GM11168 (cell line): ENCODE measurements around the gene SEH1L.
"Not testable (repeated sequence)": the region's sequence is repeated elsewhere in the genome, so short reads cannot be mapped to it uniquely, and the experiment has no call there.

ENCODE experiments used
- in situ Hi-C: fragments of 300-500 bp; cut with MboI; formaldehyde crosslinking; loops from one replicate; pipeline ENCODE4 v1.12.0; 2022; ENCODE audit warnings: low sequenced_read_pairs; ENCODE audit not compliant: unreplicated experiment

SEH1L gene, protein sequence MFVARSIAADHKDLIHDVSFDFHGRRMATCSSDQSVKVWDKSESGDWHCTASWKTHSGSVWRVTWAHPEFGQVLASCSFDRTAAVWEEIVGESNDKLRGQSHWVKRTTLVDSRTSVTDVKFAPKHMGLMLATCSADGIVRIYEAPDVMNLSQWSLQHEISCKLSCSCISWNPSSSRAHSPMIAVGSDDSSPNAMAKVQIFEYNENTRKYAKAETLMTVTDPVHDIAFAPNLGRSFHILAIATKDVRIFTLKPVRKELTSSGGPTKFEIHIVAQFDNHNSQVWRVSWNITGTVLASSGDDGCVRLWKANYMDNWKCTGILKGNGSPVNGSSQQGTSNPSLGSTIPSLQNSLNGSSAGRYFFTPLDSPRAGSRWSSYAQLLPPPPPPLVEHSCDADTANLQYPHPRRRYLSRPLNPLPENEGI

GRCh38 chr18:12947285-12948049 is at the start of gene SEH1L:
TSS of gene SEH1L (plus strand) at chr18:12948011. CDS start at chr18:12948122, 111 bp downstream.
- in situ Hi-C loops, result loop anchor here (25.0 kb wide), 1 partner anchor 535 kb away; the partner anchor contains the start of gene PRELID3A

DNA sequence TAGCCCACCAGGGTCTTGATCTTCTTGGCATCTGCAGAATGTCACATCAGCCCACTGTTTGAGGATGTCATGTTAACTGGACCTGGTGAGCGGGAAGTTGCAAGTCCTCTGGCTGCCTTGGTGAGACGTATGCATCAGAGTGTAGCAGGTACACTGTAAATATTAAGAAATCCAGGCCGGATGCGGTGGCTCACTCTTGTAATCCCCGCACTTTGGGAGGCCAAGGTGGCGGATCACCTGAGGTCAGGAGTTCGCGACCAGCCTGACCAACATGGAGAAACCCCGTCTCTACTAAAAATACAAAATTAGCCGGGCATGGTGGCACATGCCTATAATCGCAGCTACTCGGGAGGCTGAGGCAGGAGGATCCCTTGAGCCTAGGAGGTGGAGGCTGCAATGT is 46.6 kb upstream of the SEH1L start:
- in situ Hi-C loops, result not testable (repeated sequence)

GRCh38 chr18:12904012-12904516 is 43.7 kb upstream of the SEH1L start:
- in situ Hi-C loops, result no loop called here

DNA sequence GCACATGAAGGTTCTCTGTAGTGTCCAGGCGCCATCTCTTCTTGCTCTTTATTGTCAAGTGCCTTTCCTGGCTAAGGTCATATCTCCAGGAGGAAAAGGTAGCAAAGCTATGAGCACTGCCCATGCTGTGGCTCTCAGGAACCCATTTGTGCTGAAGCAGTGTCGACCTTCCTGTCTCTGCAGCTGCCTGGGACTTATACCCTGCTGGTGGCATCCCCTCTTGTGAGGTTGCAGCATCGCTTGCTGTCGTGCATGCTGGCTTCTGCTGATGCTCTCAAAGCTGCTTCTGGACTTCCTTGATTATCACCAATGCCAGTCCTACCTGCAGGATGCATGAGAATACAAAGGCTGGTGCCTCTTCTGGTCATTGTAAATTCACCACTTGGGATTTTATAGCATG is 41.7 kb upstream of the SEH1L start:
- in situ Hi-C loops, result no loop called here

GRCh38 chr18:12906773-12907172 is 41.0 kb upstream of the SEH1L start:
- in situ Hi-C loops, result no loop called here

- in situ Hi-C loops, result no loop called here
Measured at GRCh38 chr18:12907258-12907925, 40.4 kb upstream of the SEH1L start.

DNA sequence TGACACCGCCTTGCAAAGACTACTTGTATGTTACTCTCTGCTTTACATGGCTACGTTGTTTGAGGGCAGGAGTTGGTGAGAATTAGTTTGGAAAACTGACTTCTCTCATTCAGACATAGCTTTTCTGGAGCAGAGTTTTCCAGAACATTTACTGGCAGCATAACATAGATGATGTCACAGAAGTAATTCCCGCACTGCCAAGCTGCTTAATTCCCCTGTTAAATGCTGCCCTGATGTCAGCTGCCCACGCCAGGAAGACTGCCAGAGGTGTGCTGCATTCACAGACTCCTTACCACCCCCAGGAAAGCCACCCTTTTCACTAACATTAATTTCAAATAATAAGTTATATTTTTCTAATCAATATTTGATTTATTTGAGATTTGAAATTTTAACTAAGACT is 39.1 kb upstream of the SEH1L start:
- in situ Hi-C loops, result no loop called here

GRCh38 chr18:12911025-12911928 is 36.5 kb upstream of the SEH1L start:
- in situ Hi-C loops, result no loop called here

DNA sequence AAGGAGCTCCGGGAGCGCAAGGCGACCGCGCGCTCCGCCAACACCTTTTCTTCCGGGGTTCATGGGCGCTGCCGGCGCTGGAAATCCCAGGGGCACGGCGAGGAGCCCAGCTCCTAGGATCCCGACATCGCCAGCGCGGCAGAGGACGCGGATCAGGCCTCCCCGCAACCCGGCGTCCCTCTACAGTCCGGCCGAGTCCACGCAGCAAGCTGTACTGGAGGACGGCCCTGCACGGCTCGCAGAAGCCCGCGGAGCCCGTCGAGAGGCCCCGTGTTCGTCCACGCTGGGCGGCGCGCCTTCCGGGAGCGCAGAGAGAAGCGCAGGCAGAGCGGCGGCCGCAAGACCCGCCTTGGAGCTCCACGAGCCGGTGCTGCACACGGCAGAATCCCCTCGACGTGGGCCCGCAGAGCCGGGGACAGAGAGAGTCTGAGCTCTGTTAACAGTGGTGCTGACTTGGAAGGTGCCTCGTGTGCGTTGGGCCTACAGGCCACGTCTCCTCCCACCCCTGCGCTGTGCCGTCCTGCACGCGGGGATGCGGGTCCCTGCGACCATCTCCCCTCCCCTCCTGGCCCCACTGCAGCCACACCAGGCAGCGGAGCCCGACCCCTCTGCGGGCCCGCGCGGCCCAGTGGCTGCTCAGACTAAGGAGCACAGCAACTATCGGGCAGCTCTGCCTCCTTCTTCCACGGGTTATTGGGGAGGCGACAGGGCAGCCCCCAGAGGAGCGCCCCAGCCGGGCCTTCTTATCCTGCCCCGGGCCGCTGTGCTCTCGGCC is 35.7 kb upstream of the SEH1L start:
- in situ Hi-C loops, result no loop called here

GRCh38 chr18:12921178-12921577 is 26.6 kb upstream of the SEH1L start:
- in situ Hi-C loops, result no loop called here

GRCh38 chr18:12922266-12922665 is 25.5 kb upstream of the SEH1L start:
- in situ Hi-C loops, result no loop called here

GRCh38 chr18:12924616-12925015 is 23.2 kb upstream of the SEH1L start:
- in situ Hi-C loops, result loop anchor here (25.0 kb wide), 1 partner anchor 512 kb away; the partner anchor contains the start of gene PRELID3A

GRCh38 chr18:12928206-12928605 is 19.6 kb upstream of the SEH1L start:
- in situ Hi-C loops, result loop anchor here (25.0 kb wide), 1 partner anchor 516 kb away; the partner anchor contains the start of gene PRELID3A

DNA sequence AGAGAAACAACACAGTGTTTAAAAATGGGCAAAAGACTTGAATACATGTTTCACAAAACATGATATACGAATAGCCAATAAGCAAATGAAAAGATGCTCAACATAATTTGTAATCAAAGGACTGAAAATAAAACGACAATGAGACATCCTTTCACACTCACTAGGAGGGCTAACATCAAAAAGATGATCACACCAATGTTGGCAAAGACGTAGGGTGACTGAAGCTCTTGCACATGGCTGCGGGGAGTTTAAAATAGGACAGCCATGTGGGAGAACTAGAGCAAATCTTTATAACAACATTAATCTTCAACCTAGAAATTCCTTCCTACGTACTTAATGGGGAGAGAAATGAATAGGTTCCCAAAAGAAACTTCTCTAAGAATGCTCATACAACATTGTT is 19.2 kb upstream of the SEH1L start:
- in situ Hi-C loops, result loop anchor here (25.0 kb wide), 1 partner anchor 516 kb away; the partner anchor contains the start of gene PRELID3A

- in situ Hi-C loops, result loop anchor here (25.0 kb wide), 1 partner anchor 517 kb away; the partner anchor contains the start of gene PRELID3A
Measured at GRCh38 chr18:12929477-12930083, 18.2 kb upstream of the SEH1L start.

- in situ Hi-C loops, result loop anchor here (25.0 kb wide), 1 partner anchor 518 kb away; the partner anchor contains the start of gene PRELID3A
Measured at GRCh38 chr18:12930376-12930775, 17.4 kb upstream of the SEH1L start.

DNA sequence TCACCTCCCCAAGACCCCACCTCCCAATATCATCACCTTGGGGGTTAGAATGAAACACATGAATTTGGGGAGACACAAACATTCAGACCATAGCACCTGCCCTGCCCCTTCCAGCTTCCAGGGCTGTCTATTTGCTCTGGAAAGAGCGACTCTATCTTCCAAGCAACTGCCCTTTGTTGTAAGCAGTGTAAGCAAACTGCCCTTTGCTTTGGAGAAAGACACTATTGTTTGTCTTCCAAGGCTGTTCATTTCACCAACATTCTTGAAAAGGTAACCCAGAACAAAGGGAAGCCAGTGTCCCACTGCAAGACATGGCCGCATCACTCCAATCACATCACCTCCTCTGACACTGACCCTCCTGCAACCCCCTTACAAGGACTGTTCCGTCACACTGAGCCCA is 16.9 kb upstream of the SEH1L start:
- in situ Hi-C loops, result loop anchor here (25.0 kb wide), 1 partner anchor 519 kb away; the partner anchor contains the start of gene PRELID3A

DNA sequence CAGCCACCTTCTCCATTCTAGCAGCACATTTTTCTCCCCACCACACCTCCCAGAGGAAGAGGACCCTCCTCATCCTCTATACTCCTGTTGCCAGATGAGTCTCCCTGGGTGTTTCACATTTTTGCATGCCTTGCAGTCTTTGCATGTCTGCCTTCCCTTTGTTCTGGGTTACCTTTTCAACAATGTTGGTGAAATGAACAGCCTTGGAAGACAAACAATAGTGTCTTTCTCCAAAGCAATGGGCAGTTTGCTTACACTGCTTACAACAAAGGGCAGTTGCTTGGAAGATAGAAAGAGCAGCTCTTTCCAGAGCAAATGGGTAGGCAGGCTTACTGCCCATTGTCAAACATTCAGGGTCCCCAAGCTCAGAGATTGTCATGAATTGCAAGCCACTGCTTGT is 14.5 kb upstream of the SEH1L start:
- in situ Hi-C loops, result loop anchor here (25.0 kb wide), 1 partner anchor 521 kb away; the partner anchor contains the start of gene PRELID3A
